Muscle of arm (tissue), 12 donors: ENCODE measurements around the gene TBC1D23. TPM values are rescaled to one million over a fixed set of nuclear protein-coding genes. Genes with fewer than 3 reads are reported as not detected.
"Not testable (repeated sequence)": the region's sequence is repeated elsewhere in the genome, so short reads cannot be mapped to it uniquely, and the experiment has no call there.

Experiments used
- DNase-seq: peaks from one replicate; pipeline ENCODE4 v3.0.0-alpha.2; 2013
- polyA plus RNA-seq, 12 donors: library from polyadenylated mRNA; unstranded; fragments of 120-200 nt; gene quantifications; one replicate each; pipeline ENCODE4 v1.2.1, GENCODE V29; 2013; ENCODE audit not compliant: insufficient read length in 12 of 12

Gene TBC1D23
- polyA plus RNA-seq, 12 donors = 31.7 to 45.6 (median 38.2) TPM; not detected in 1

DNA sequence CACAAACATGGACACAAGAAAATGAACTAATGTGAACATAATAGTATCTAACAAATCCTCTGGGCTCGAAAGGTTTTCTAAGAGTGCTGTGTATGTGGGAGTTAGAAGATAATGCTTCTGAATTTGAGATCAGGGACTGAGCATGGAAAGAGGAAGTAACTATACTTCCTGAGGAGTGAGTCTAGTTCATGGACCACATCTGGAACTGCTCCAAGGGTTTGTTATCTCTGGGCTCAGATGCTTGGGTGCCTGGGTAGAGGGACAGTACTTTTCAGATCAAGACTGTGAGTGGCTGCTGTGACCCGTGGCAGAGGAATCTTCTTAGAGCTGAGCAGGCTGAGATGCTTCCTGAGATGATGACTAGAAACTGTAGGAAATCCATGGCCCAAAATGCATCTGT lies 28.5 kb downstream of the TBC1D23 start:
- no peak for DNase-seq

DNA sequence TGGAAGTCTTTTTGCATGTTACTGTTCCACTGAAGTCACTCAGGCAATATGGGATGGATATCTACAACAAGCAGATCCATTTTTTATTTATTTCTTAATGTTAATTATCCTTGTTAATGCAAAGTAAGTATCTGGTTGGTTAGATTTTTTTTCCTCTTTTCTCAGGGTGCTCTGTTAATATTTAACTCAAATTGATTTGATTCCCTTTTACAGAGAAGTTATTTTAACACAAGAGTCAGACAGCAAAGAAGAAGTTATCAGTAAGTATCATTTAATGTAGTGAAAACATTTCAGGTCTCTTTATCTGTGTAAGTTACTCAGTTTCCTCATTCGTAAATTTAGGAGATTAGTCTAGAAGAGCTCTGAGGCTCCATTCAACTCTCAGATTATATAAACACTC lies 34.3 kb downstream of the TBC1D23 start:
- DNase-seq = no peak

DNA sequence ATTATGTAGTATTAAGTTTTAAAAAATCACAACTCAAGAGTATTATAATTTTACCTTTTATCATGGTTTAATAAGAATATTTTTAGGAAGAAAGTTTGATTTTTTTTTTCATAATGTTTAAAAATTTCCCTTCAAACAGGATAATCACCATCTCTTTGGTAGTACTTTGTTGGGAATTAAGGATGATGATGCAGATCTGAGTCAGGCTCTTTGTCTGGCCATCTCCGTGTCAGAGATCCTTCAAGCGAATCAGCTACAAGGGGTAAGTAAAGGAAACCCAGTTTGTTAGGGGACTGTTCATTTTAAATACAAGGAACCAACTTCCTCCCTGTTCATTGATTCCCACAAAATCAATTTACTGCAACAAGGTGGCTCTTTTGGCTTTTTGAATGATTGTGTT lies 37.0 kb downstream of the TBC1D23 start:
- DNase-seq = no peak

DNA sequence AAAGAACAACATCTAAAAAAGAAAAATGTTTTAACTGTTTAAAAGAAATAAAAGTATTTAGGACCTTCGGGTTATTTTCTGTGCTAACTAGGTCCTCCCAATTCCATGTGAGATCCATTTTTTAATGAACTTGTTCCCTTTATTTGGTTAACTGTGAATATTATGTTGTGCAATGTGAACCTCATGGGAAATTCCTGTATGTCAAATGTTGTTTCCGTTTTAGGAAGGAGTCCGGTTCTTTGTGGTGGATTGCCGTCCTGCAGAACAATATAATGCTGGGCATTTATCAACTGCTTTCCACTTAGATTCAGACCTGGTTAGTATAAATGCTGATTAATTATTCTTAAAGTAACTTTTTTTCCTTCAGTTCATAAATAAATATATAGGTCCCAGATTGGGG lies 38.2 kb downstream of the TBC1D23 start:
- DNase-seq = no peak

DNA sequence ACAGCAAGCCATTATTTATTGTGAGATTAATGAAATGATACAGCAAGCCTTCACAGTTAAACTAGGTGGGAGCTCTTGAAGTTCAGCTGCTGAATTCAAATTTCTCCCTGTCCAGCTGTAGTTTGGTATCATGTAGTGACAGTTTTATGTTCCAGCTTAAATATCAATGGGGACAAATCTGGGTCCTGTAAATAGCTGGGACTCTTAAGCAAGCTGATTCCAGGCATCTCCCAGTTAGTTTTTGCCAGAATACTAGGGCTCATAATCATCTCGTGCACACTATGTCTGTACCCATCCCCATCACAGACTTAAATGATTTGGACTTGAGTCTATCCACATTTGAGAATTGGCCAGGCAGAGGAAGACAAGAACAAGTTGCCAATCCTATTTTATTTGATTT lies 45.9 kb downstream of the TBC1D23 start:
- no peak for DNase-seq

DNA sequence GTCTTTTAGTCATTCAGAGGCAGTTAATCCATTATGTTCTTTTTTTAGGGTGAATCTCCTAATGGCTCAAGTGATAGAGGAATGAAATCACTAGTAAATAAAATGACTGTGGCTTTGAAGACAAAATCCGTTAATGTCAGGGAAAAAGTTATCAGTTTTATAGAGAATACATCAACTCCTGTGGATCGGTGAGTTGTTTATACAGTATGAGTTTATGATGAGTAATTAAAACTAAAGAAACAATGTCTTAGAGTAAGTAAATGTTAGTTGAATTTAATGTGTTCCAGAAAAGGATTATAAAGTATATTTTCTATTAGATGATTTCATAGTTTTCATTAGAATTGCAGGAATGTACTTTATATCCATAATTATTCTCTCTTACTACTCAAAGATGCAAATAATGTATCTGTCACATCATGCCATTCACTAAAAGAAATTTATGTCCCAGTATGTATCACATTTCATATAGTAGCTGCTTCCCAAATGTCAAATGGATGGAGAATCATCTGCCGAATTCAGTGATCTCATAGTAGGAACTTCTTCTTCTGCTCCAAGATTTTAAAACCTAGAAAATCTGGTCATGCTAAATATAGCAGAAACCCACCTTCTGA lies 49.7 kb downstream of the TBC1D23 start:
- DNase-seq = no peak

DNA sequence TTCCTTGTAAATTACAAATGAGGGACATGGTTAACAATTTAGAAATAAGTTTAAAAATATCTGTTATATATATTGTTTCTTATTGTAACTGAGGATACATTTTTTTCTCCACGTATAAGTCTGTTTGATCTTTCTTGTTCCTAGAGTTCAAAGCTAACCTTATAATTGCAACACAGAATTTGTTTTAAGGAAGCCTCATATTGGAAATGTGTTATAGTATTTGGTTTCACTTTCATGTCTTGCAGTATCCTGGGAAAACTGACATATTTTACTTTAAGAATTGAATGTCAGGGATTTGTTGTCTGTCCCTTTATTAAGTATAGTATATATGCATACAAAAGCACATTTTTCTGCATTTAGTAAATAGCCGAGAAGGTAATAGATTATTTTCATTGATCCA lies 50.2 kb downstream of the TBC1D23 start:
- no peak for DNase-seq

DNA sequence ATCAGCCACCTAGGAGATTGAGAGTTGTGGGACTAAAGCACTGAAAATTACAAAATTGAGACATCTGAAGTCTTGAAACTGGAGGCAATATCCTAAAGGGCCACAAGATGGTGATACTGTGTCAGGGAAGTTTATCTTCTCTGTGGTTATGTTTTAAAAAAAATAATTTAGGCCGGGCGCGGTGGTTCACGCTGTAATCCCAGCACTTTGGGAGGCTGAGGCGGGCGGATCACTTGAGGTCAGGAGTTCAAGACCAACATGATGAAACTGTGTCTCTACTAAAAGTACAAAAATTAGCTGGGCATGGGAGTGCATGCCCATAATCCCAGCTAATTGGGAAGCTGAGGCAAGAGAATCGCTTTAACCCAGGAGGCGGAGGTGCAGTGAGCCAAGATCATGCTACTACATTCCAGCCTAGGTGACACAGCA lies 55.9 kb downstream of the TBC1D23 start:
- DNase-seq = peak; percentile 39

DNA sequence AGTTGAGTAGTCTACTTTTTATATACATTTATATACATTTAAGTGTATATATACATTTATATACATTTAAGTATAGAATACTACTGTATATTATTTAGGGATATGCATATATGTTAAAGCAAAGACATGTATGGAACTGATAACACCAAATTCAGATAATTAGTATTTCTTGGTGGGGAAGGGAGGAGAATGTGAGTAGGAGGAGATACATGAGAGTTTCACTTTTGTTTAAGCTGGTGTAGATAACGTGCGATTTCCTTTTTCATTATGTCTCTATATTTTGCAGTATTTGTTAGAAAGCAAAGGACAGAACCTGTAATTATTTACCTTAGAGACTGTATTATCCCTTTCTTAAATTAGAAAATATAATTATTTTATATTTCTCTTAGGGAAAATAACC lies 57.1 kb downstream of the TBC1D23 start:
- DNase-seq = no peak

DNA sequence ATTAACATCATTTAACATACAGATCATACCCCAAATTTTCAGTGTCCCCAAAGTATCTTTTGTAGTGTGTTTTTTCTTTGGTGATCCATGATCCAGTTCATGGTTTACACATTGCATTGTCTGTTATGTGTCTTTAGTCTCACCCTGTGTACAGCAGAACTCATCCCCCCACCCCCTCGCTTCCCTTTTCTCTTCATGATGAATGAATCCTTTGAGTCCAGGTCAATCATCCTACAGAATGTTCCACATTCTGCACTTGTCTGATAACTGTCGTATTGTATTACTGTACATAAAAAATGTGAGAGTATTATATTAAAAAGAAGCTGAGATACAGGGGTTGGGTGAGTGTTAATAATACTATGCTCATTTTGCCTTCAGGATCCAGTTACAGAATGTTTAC lies 59.2 kb downstream of the TBC1D23 start:
- no peak for DNase-seq

DNA sequence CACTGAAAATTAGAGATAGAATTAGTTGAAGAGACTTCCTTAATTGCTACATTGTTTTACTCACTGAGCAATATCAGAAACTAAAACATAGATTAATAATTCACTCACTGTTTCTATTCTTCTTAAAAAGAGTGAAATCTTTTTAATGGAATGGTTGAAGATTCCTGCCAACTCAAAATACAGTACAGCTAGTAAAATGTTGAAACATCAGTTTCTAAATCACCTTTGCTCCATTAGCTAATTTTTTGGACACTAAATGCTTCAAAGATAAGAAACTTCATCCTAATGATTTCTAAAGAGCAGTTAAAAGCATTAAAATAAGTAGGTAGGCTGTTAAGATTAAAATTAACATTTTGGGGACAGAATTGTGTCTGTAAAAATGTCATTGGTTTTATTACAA lies 63.3 kb downstream of the TBC1D23 start:
- DNase-seq = no peak

DNA sequence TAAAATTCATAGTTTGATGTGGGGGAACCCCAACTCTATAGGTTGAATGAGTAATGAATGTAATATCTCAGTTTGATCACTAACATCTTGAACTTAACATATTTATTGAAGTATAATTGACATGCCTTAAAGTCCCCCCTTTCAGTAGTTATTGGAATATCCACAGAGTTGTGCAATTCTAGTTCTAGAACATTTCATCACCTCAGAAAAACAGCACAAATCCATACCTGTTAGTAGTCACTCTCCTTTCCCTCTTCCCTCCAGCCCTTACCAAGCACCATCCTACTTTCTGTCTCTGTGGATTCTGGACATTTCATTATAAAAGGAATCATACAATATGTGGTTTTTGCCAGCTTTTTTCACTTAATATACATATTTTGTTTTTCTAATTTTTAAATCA lies 65.0 kb downstream of the TBC1D23 start:
- DNase-seq = no peak

DNA sequence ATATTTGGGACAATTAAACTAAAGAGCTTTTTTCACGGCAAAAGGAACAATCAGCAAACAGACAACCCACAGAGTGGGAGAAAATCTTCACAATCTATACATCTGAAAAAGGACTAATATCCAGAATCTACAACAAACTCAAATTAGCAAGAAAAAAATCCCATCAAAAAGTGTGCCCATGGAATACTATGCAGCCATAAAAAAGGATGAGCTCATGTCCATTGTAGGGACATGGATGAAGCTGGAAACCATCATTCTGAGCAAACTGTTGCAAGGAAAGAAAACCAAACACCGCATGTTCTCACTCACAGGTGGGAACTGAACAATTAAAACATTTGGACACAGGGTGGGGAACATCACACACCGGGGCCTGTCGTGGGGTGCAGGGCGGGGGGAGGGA lies 66.6 kb downstream of the TBC1D23 start:
- DNase-seq = not testable (repeated sequence)

DNA sequence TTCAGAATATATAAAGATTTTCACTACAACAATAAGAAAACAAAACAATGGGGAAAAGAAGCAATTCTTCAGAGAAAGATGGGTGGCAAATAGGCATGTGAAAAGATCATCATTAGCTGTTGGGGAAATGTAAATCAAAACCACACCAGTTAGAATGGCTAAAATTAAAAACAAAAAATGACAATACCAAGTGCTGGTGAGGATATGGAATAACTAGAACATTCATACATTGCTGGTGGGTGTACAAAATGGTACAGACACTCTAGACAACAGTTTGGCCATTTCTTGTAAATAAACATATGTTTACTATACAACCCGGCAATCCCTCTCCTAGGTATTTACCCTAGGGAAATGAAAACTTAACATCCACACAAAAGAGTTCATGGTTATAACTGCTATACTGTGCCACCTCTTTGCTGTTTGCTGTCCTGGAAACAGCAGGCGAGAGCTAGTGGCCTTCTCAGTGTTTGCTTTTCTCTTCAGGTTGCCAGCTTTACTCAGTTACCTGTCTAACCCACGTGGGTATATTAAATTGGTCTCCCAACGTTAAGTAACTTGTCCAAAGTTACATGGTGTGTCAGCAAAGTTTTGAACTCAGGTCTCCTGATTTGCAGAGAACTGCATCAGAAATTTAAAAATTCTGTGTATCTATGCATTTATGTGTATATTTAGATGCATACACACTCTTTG lies 69.2 kb downstream of the TBC1D23 start:
- no peak for DNase-seq

DNA sequence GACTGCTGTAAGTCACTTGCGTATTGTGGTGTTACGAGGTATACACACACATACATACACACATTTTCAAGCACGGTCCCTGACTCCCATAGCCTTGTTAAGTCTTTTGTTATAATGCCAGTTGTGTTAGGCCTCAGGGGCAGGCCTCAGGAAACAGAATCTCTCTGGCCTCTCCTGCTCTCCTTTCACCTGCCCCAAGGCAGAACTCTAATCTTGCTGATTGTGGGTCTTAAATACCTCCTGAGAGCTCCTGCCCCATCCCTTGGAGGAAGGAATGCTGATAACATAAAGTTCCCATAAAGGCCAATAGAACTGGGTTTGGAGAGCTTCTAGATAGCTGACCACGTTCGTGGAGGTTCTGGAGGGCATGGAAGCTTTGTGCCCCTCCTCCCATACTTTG lies 69.9 kb downstream of the TBC1D23 start:
- no peak for DNase-seq

DNA sequence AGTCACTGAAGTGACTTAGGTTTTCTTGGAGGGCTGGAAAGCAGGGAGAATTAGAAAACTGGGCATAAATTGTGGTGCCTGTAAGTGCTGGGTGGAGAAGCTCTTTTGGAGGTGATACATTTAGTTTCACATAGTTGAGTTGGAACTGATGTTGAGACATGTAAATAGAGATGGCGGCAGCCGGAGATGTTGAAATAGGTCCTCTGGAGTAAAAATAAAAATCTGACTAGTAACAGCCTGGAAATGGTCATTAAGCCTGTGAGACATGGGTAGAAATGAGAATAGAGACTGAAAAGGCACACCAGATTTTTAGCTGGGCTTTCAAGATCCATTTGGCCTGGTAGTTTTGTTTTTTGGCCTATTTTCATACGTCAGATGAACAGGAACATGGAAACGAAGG lies 70.9 kb downstream of the TBC1D23 start:
- no peak for DNase-seq

DNA sequence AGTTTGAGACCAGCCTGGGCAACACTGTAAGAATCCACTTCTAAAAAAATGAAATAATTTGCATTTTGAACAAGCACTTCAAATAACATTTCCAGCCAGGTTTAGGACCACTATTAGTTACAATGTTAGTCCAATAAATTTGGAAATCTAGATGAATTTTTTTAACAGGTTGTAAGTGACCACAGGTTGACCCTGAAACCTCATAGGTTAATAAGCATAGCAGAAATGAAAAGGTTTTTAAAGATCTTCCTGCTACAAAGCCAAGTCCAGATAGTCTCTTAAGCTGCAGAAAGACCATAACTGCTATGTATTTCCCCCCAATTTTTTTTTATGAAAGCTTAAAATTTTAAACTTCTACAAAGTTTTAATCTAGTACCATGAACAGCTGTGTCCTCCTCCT lies 72.3 kb downstream of the TBC1D23 start:
- DNase-seq = no peak

DNA sequence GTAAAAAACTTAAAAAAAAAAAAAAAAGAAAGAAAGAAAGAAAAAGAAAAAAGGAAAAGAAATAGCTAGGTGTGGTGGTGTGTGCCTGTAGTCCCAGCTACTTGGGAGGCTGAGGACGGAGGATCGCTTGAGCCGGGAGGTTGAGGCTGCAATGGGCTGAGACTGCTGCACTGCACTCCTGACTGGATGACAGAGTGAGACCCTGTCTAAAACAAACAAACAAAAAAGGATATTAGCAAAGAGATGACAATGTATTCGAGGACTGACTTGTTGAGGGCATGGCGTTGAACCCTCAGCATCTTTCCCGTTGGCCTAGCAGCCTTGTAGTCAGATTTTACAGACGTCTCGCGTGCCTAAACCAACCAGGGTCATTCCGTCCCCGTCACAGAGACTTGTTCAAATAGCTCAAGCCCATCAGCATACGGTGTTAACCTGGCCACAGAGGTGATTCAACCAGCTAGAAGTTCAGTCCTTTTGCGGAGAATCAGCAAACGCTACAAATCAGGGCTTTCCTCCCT lies 73.2 kb downstream of the TBC1D23 start:
- DNase-seq = no peak

DNA sequence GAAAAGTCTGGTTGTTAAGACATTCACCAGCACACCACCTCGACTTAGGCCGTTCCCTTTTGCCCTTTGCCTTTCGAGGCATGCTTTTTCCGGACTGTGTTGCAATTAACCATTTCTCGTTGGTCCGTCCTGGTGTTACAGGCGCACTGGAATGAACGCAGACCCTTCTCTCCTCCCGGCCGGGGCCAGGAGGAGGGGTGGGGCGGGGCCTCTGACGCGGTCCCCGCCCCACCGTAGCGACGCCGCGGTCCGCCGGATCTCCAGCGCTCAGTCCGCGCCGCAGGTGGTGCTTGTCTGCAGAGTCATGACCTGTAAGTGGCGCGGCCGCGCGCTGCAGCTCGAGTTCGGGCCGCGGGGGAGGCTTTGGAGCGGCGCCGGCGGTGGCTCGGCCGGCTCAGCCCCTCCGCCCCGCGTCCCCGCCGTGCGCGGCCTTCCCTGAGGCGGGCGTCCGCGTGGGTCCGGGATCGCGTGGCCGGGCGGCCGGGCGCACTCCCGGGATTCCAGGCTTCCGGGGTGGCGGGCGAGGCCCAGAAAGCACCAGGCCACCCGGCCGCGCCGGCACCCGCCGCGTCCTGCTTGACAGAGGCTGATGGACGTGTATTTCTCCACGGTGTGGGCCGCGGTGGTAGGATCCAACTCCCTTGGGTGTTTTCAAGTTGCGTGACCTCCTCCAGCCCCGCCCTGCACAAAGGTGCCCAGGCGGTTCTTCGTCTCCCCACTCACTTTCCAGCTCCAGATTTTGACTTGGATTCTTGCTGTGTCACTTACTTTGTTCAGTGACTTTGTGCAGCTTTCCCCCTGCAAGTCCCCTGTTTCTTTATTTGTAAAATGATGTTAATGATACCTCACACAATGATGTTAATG lies 73.9 kb downstream of the TBC1D23 start, which contains the start of gene NIT2:
TSS of gene NIT2 (plus strand) at position 270 of the 864 bp plus-strand sequence. CDS start at position 305, 35 bp downstream.
- peak; percentile 81 for DNase-seq

DNA sequence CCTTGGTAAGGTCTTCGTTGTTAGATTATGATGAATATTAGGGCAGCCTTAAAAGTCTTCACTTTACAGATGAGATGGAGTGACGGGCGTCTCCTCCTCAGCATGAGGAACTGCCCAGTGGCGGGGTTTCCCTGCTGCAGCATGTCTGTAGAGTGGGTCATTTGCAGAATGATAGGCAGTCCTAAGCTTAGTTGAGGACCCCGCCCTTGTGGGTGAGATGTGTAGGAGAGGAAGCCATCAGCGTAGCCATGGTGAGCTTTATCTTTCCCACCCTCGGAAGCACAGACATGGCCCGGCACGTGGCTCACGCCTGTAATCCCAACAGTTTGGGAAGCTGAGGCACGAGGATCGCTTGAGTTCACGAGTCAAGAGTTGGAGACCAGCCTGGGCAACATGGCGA lies 74.6 kb downstream of the TBC1D23 start:
- DNase-seq = peak; percentile 10

DNA sequence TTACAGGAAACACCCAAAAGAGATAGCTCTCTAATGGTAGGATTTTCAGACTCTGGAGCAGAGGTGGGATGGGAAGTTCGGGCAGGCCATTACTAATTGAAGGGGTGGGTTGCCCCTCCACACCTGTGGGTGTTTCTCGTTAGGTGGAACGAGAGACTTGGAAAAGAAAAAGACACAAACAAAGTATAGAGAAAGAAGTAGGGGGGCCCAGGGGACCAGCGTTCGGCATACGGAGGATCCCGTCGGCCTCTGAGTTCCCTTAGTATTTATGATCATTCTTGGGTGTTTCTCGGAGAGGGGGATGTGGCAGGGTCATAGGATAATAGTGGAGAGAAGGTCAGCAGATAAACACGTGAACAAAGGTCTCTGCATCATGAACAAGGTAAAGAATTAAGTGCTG lies 75.4 kb downstream of the TBC1D23 start:
- not testable (repeated sequence) for DNase-seq

DNA sequence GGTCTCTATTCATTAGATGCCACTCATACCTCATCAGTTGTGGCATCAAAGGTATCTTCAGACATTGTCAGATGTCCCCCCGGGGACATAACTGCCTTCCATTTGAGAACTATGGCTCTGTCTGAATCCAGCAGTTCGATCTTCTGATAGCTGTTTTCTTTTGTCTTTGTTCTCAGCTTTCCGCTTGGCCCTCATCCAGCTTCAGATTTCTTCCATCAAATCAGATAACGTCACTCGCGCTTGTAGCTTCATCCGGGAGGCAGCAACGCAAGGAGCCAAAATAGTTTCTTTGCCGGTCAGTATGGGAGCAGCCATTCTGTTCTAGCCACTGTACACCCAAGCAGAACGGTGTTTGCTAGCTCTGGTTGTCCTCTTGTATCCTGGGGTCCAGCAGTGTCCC lies 78.1 kb downstream of the TBC1D23 start:
- no peak for DNase-seq

DNA sequence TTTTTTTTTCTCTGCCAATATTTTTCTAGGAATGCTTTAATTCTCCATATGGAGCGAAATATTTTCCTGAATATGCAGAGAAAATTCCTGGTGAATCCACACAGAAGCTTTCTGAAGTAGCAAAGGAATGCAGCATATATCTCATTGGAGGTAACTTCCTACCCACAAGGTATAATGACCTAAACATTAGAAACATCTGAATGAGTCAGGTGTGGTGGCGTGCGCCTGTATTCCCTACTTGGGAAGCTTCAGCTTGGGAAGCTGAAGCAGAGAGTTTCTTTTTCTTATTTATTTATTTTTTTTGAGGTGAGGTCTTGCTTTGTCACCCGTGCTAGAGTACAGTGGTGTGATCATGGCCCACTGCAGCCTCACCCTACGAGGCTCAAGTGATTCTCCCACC lies 79.0 kb downstream of the TBC1D23 start:
- no peak for DNase-seq
